SK-N-SH treated with all-trans-retinoic acid at 6 μM for 48 hours (cell line): ENCODE results near the gene PDAP1.
"Not testable (repeated sequence)": the region's sequence is repeated elsewhere in the genome, so short reads cannot be mapped to it uniquely, and the experiment has no call there.

Source experiments
- ARNTL ChIP-seq: fragments of 450-650 bp; formaldehyde crosslinking; IDR thresholded peaks from 2 replicates; pipeline ENCODE4 v1.5.0; 2020; ENCODE audit warnings: low read depth, mild to moderate bottlenecking, moderate library complexity, borderline replicate concordance
- BACH2 ChIP-seq: fragments of 250-450 bp; sonication (Bioruptor Pico); IDR thresholded peaks from 2 replicates; pipeline ENCODE4 v1.9.0; 2021; ENCODE audit warnings: mild to moderate bottlenecking, borderline replicate concordance
- CREB5 ChIP-seq: fragments of 250-450 bp; sonication (Bioruptor Pico); IDR thresholded peaks from 2 replicates; pipeline ENCODE4 v1.5.1; 2020; ENCODE audit warnings: low read depth, mild to moderate bottlenecking, moderate library complexity
- ESRRG ChIP-seq: fragments of 250-450 bp; sonication (Bioruptor Pico); IDR thresholded peaks from 2 replicates; pipeline ENCODE4 v1.6.1; 2021; ENCODE audit warnings: mild to moderate bottlenecking
- POU6F1 ChIP-seq: fragments of 250-450 bp; sonication (Bioruptor Pico); IDR thresholded peaks from 2 replicates; pipeline ENCODE4 v1.8.0; 2021; ENCODE audit warnings: low read depth, mild to moderate bottlenecking, moderate library complexity, borderline replicate concordance
- RARB ChIP-seq: fragments of 250-450 bp; sonication (Bioruptor Pico); IDR thresholded peaks from 2 replicates; pipeline ENCODE4 v1.8.0; 2021; ENCODE audit warnings: mild to moderate bottlenecking, moderate library complexity
- TCF4 ChIP-seq: fragments of 250-450 bp; sonication (Bioruptor Pico); IDR thresholded peaks from 2 replicates; pipeline ENCODE4 v1.8.0; 2021; ENCODE audit warnings: mild to moderate bottlenecking, moderate library complexity, borderline replicate concordance
- TOX ChIP-seq: fragments of 250-450 bp; sonication (Bioruptor Pico); IDR thresholded peaks from 2 replicates; pipeline ENCODE4 v1.8.0; 2021; ENCODE audit warnings: mild to moderate bottlenecking, moderate library complexity, borderline replicate concordance
- ZFP30 ChIP-seq: fragments of 450-650 bp; formaldehyde crosslinking; IDR thresholded peaks from 2 replicates; pipeline ENCODE4 v1.5.0; 2022; ENCODE audit warnings: mild to moderate bottlenecking, moderate library complexity
- ZNF565 ChIP-seq: fragments of 450-650 bp; formaldehyde crosslinking; conservative IDR thresholded peaks from 2 replicates; pipeline ENCODE4 v1.5.0; 2020; ENCODE audit warnings: low read depth, mild to moderate bottlenecking, moderate library complexity
- TF ChIP-seq, protein P1 (sequence below): fragments of 250-450 bp; sonication (Bioruptor Pico); IDR thresholded peaks from 2 replicates; pipeline ENCODE4 v1.8.0; 2020; ENCODE audit warnings: mild to moderate bottlenecking, moderate library complexity, borderline replicate concordance
- TF ChIP-seq, protein P2 (sequence below): fragments of 250-450 bp; sonication (Bioruptor Pico); IDR thresholded peaks from 2 replicates; pipeline ENCODE4 v1.5.1; 2021; ENCODE audit warnings: mild to moderate bottlenecking, moderate library complexity

GRCh38 chr7:99358521-99358920 lies 49.9 kb downstream of the PDAP1 start:
- TF ChIP-seq RARB; BACH2; TOX; ARNTL (CRISPR knock-in tag); ZFP30 (CRISPR knock-in tag); ESRRG (CRISPR knock-in tag); CREB5 (CRISPR knock-in tag); TCF4 (CRISPR knock-in tag); POU6F1 (CRISPR knock-in tag); ZNF565 (CRISPR knock-in tag): not testable (repeated sequence)
- TF ChIP-seq, protein P1, sequence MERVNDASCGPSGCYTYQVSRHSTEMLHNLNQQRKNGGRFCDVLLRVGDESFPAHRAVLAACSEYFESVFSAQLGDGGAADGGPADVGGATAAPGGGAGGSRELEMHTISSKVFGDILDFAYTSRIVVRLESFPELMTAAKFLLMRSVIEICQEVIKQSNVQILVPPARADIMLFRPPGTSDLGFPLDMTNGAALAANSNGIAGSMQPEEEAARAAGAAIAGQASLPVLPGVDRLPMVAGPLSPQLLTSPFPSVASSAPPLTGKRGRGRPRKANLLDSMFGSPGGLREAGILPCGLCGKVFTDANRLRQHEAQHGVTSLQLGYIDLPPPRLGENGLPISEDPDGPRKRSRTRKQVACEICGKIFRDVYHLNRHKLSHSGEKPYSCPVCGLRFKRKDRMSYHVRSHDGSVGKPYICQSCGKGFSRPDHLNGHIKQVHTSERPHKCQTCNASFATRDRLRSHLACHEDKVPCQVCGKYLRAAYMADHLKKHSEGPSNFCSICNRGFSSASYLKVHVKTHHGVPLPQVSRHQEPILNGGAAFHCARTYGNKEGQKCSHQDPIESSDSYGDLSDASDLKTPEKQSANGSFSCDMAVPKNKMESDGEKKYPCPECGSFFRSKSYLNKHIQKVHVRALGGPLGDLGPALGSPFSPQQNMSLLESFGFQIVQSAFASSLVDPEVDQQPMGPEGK = not testable (repeated sequence)
- TF ChIP-seq, protein P2, sequence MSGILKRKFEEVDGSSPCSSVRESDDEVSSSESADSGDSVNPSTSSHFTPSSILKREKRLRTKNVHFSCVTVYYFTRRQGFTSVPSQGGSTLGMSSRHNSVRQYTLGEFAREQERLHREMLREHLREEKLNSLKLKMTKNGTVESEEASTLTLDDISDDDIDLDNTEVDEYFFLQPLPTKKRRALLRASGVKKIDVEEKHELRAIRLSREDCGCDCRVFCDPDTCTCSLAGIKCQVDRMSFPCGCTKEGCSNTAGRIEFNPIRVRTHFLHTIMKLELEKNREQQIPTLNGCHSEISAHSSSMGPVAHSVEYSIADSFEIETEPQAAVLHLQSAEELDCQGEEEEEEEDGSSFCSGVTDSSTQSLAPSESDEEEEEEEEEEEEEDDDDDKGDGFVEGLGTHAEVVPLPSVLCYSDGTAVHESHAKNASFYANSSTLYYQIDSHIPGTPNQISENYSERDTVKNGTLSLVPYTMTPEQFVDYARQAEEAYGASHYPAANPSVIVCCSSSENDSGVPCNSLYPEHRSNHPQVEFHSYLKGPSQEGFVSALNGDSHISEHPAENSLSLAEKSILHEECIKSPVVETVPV (CRISPR knock-in tag) = not testable (repeated sequence)
